M059J (cell line): ENCODE results near the gene ZNF429. TPM values are rescaled to one million over a fixed set of nuclear protein-coding genes. Genes with fewer than 3 reads are reported as not detected.
"Not testable (repeated sequence)": the region's sequence is repeated elsewhere in the genome, so short reads cannot be mapped to it uniquely, and the experiment has no call there.

Experiments
- DNase-seq: peaks from one replicate; pipeline ENCODE4 v3.0.0-alpha.2; 2012; ENCODE audit warnings: low read depth
- total RNA-seq: library from RNA; depleted of rRNA; stranded (reverse); fragments of >200 nt; shearing (Covaris generic); gene quantifications from 2 replicates; pipeline ENCODE4 v1.2.3, GENCODE V29; 2014; rRNA removed

ZNF429 gene
- total RNA-seq: 5.1 and 6.6 TPM in 2 replicates

- peak; percentile 92 for DNase-seq
Observed at GRCh38 chr19:21505459-21506451, at the start of gene ZNF429. Gene ZNF429, plus strand, starts transcription at chr19:21505602. Its CDS starts 170 bp downstream, at chr19:21505772.

GRCh38 chr19:21460686-21461085, 44.7 kb upstream of the ZNF429 start:
- no peak for DNase-seq

- DNase-seq: no peak
Observed at GRCh38 chr19:21462540-21462939, 42.9 kb upstream of the ZNF429 start.

GRCh38 chr19:21463449-21464105, 41.8 kb upstream of the ZNF429 start:
- no peak for DNase-seq

- DNase-seq: no peak
Observed at GRCh38 chr19:21466627-21467026, 38.8 kb upstream of the ZNF429 start.

- no peak for DNase-seq
Observed at GRCh38 chr19:21468791-21469190, 36.6 kb upstream of the ZNF429 start.

- DNase-seq: no peak
Observed at GRCh38 chr19:21472507-21472906, 32.9 kb upstream of the ZNF429 start.

GRCh38 chr19:21474671-21475181, 30.7 kb upstream of the ZNF429 start:
- peak; percentile 48 for DNase-seq

- DNase-seq: not testable (repeated sequence)
Observed at GRCh38 chr19:21482361-21482760, 23.0 kb upstream of the ZNF429 start.

- DNase-seq: no peak
Observed at GRCh38 chr19:21482863-21483276, 22.5 kb upstream of the ZNF429 start.

GRCh38 chr19:21483589-21484170, 21.7 kb upstream of the ZNF429 start:
- no peak for DNase-seq

- DNase-seq: no peak
Observed at GRCh38 chr19:21484631-21485030, 20.8 kb upstream of the ZNF429 start.

GRCh38 chr19:21485926-21486325, 19.5 kb upstream of the ZNF429 start:
- DNase-seq: no peak

- DNase-seq: no peak
Observed at GRCh38 chr19:21487969-21488368, 17.4 kb upstream of the ZNF429 start.

GRCh38 chr19:21491146-21491545, 14.3 kb upstream of the ZNF429 start:
- DNase-seq: no peak

GRCh38 chr19:21492947-21493906, 12.2 kb upstream of the ZNF429 start:
- DNase-seq: no peak

- no peak for DNase-seq
Observed at GRCh38 chr19:21496876-21497275, 8.5 kb upstream of the ZNF429 start.

GRCh38 chr19:21498651-21499050, 6.8 kb upstream of the ZNF429 start:
- peak; percentile 14 for DNase-seq

- DNase-seq: no peak
Observed at GRCh38 chr19:21508198-21508597, 2.8 kb downstream of the ZNF429 start.

GRCh38 chr19:21511058-21511457, 5.7 kb downstream of the ZNF429 start:
- not testable (repeated sequence) for DNase-seq

- not testable (repeated sequence) for DNase-seq
Observed at GRCh38 chr19:21512609-21513008, 7.2 kb downstream of the ZNF429 start.
